ENCODE measurements around the gene DIP2C.

DNA sequence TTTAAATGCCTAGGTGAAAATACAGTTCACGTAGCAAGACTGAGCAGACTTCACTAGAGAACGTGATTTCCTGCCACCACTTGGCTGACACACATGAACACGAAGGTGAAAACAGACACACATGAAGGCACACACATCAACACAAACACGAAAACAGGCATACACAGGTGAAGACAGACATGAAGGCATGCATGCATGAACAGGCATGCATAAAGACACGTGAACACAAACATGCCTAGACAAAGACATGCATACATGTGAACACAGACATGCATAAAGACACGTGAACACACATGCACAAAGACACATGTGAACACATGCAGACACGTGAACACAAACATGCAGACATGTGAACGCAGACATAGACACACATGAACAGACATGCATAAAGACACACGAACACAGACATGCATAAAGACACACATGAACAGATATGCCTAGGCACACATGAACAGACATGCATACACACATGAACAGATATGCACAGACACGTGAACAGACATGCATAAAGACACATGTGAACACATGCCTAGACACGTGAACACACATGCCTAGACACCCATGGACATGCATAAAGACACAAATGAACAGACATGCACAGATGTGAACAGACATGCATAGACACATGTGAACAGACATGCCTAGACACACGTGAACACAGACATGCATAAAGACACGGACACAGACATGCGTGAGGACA, 311.1 kb downstream of the DIP2C start:
- TF ChIP-seq, protein P1, sequence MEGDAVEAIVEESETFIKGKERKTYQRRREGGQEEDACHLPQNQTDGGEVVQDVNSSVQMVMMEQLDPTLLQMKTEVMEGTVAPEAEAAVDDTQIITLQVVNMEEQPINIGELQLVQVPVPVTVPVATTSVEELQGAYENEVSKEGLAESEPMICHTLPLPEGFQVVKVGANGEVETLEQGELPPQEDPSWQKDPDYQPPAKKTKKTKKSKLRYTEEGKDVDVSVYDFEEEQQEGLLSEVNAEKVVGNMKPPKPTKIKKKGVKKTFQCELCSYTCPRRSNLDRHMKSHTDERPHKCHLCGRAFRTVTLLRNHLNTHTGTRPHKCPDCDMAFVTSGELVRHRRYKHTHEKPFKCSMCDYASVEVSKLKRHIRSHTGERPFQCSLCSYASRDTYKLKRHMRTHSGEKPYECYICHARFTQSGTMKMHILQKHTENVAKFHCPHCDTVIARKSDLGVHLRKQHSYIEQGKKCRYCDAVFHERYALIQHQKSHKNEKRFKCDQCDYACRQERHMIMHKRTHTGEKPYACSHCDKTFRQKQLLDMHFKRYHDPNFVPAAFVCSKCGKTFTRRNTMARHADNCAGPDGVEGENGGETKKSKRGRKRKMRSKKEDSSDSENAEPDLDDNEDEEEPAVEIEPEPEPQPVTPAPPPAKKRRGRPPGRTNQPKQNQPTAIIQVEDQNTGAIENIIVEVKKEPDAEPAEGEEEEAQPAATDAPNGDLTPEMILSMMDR (IDR thresholded peaks at IDR 0.05) = no peak
- TF ChIP-seq POLR2A (IDR thresholded peaks at IDR 0.05) = no peak
